Stimulated activated CD8-positive, alpha-beta memory T cell treated with anti-CD3 and anti-CD28 coated beads, Interleukin-4, amount 100 ng/mL, for 48 hours (primary cell): ENCODE data around the gene CACNG3.
"Not testable (repeated sequence)": the region's sequence is repeated elsewhere in the genome, so short reads cannot be mapped to it uniquely, and the experiment has no call there.

ENCODE experiments used
- DNase-seq: peaks from one replicate; pipeline ENCODE4 v3.0.0-alpha.2; 2020

The CACNG3 gene

DNA sequence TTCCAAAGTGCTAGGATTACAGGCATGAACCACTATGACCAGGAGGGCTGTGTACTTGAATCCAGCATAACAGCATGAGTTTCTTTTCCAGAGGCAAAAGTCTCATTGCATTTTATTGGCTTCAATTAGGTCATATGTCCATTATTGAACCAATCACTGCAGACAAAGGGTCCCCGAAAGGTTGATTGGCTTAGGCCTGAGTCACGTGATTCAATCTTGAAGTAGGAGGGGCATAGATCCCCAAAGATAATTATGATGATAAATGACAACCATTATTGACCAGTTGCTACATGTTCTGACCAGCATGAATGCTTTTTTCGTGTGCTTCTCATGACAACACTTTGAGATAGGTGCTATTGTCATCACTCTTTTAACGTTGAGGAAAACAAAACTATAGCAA lies 25.3 kb downstream of the CACNG3 start:
- no peak for DNase-seq

DNA sequence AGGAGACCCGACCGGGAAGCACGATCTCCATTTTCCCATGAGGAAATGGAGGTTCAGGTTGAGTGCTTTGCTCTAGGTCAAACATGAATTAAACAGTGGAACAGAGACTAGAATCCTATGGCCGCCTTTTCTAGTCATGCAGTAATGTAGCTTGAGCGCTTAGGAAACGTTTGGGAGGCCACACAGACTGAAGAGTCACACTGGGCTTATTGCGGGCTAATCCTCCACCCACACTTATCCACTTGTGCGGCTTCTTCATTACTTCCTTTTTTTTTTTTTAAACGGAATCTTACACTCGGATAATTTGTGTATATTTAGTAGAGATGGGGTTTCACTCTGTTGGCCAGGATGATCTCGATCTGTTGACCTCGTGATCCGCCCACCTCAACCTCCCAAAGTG lies 26.0 kb downstream of the CACNG3 start:
- no peak for DNase-seq

DNA sequence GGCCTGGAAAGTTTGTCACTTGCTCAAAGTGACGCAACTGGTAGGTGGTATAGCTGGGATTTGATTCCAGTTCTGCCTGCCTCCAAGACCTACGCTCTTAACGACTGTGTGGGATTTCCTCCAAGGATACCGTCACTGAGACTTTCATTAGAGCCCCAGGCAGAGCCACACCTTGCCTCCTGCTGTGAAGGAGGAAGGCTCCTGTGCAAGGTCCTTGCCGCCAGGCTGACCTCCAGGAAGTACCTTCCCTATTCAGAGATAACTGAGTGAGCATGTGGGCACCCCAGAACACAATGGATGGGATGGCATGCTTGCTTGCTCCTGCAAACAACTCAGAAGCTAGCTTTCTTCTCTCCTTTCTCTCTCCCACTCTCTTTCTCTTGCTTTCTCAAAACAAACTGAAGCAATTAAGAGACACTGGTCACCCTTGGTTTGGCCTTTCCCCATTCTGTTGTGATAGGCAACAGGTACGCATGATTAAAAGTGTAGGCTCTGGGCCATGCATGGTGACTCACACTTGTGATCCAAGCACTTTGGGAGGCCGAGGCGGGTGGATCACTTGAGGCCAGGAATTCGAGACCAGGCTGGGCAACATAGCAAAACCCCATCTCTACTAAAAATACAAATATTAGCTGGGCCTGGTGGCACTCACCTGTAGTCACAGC lies 30.7 kb downstream of the CACNG3 start:
- no peak for DNase-seq

DNA sequence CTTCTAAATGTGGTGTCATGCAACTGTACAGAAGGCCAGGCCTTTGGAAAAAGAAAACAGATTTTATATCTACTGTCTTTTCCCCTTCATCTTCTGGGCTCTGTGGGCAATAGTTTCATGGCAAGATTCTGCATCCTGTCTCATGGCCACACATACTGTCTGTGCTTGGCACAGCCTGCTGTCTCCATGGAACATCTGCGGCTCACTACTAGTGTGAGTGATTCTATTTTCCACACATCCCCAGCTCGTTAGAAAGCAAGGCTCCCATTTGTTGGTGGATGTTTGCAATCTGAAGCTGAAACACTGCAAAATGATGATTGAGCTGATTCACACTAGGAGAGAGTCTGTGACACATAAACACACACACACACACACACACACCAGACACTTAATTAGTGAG lies 32.4 kb downstream of the CACNG3 start:
- no peak for DNase-seq

DNA sequence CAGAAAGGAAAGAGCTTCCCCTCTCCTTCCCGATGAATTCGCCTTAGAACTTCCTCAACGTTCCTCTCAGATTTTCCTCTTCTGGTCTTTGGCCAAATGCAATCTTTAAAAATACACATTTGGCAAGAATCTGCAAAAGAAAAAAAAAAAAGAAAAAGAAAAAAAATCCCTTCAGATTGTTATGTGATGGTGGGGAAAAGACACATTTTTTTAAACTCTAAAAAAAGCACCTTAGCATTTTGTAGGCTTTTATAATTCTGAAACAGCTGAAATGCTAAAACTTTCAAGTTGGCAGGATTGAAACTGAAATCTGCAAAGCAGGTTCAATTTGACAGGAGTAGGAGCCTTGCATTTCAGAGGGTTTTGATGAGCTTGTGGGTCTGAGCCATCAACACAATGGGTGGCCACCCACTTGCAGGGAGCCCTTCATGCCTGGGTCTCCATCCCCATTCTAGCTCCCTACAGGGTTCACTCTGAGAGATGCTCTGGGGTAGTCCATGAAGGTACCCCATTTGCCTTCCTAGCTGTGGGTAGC lies 33.1 kb downstream of the CACNG3 start:
- no peak for DNase-seq

DNA sequence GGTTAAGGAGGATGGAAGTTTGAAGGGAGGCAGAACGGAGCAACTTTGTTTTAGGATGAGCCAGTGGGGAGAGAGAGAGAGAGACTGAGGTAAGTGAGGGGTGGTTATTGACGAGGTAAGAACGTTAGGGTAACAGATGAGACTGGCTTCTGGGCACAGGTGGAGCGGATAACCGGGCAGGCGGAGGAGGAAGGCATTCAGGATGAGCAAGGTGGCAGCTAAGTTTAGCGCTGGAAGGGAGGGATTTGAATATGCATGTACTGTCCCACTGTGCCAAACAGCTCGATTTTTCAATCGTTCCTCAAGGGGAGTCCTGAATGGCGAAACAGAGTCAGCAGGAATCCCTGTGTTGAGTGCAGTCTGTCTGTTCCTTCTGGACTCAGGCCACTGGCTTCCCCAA lies 35.8 kb downstream of the CACNG3 start:
- DNase-seq = no peak

DNA sequence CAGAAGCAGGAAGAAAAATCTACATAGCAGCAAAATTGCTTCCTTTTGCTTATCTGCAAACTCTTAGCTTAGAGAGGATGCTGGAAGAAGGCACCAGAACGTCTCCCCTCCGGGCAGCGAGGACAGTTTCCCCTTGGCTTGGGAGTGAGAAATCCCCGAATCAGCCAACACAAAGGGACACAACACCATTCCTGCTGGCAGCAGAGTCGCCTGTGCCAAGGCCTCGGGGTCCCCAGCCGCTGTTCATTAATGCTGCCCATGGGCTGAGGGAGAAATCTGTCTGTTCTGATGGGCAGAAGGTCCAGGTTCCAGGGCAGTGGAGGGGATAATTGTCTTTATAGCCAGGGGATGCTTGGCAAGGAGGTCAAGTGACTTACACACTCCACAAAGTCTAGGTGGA lies 38.0 kb downstream of the CACNG3 start:
- DNase-seq = no peak

DNA sequence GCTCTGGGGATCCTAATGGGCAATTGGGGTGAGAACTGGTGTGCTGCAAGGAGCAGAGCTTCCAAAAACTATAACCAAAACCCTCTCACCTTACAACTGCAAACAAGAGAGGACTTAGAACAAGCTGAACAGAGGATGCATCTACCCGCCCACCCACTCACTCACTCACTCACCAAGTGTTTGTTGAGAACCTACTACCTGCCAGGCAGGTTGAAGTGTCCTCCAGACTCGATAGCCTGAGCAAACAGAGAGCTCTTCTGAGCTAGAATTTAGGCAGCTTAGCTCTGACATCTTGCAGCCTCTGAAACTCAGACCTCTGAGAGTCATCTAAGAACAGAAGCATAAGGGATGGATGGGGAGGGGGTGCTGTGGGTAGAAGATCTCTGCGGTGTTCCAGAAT lies 41.2 kb downstream of the CACNG3 start:
- no peak for DNase-seq

DNA sequence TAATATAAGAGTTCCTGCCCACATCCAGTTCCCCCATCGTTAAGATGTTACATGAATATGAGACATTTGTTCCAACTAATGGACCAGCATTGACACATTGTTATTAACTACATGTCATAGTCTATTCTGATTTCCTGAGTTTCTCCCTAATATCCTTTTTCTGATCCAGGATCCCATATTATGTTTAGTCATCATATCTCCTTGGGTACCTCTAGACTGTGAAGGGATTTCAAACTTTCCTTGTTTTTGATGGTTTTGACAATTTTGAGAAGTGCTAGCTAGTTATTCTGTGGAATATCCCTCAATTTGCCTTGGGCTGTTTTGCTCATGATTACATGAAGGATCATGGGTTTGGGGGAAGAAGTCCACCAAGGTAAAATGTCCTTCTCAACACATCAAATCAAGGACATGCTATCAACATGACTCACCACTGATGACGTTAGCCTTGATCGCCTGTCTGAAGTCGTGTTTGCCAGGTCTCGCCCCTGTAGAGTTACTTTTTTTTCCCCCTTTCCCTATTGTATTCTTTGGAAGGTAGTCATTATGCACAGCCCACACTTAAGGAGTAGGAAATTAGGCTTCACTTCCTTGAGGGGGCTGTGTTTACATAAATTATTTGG lies 42.5 kb downstream of the CACNG3 start:
- DNase-seq = no peak

DNA sequence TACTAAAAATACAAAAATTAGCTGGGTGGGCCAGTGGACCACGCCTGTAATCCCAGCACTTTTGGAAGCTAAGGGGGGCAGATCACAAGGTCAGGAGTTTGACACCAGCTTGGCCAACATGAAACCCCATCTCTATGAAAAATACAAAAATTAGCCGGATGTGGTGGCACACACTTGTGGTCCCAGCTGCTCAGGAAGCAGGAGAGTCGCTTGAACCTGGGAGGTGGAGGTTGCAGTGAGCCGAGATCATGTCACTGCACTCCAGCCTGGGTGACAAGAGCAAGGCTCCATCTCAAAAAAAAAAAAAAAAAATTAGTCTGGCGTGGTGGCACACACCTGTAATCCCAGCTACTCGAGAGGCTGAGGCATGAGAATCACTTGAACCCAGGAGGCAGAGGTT lies 44.6 kb downstream of the CACNG3 start:
- not testable (repeated sequence) for DNase-seq

DNA sequence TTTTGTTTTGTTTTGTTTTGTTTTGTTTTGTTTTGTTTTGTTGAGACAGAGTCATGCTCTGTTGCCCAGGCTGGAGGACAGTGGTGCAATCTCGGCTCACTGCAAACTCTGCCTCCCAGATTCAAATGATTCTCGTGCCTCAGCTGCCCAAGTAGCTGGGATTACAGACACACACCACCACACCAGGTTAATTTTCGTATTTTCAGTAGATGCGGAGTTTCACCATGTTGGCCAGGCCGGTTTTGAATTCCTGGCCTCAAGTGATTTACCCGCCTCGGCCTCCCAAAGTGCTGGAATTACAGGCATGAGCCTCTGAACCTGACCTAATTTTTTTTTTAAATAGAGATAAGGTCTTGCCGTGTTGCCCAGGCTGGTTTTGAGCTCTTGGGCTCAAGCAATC lies 46.5 kb downstream of the CACNG3 start:
- DNase-seq = no peak

DNA sequence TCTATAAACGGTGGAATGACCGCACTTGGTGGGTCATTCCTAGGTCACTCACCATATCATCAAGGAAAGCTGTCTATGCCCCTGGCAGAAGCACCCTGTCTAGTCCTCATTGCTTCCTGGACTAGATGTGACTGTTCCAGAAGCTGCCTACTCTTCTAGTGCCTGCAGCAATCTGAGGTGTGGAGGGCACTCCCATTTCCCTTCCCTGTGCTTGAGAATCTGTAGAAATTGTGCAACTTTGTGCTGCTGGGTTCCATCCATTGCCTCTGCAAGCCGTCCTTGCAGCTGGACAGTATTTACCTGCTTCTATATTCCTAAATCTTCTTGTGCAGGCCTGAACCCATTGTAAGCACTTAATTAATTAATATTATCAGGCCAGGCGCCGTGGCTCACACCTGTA lies 52.1 kb downstream of the CACNG3 start:
- DNase-seq = no peak

DNA sequence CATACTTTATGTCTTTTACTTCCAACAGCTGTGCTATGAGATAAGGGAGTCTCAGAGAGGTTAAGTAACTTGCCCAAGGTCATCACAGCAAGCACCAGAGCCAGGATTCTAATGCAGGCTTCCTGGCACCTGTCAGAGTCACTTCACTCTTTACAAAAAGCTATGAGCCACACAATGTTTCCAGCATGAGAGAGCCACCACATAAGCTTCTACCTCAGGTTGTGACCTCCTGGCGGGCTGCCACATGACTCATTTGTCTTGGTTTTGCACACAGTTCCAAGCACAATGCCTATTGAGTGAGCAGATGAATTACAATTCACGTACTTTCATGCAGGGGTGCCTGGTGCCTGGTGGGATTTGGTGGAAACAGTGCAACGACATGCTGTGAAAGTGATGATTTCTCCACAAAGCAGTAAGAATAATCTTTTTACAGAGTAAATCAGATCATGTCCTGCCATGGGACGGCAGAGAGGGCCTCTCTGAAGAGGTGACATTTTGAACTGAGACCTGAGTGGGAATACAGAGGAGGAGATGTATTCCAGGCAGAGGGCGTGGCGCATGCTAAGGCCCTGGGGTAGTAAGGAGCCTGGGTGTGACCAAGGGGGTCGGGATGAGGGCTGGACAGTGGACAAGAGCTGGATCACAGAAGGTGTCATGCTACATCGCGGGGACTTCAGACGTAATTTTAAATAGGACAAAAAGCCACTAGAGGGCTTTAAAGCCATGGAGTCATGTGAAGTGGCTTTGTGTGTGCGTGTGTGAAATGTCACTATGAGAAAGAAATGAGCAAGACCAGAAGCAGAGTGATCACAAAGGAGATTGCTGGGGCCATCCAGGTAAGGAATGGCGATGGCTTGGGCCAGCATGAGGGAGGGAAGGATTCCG lies 53.4 kb downstream of the CACNG3 start:
- peak; percentile 82 for DNase-seq

DNA sequence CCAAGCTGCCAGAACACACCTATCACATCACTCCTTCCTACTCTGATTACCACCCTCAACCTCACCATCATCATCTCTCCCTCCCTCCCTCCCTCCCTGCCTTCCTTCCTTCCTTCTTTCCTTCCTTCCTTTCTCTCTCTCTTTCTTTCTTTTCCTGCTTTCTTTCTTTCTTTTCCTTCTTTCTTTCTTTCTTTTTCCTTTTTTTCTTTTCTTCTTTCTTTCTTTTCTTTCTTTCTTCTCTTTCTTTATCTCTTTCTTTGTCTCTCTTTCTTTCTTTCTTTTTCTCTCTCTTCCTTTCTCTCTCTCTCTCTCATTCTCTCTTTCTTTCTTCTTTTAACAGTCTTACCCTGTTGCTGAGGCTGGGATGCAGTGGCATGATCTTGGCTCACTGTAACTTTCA lies 59.2 kb downstream of the CACNG3 start:
- no peak for DNase-seq

DNA sequence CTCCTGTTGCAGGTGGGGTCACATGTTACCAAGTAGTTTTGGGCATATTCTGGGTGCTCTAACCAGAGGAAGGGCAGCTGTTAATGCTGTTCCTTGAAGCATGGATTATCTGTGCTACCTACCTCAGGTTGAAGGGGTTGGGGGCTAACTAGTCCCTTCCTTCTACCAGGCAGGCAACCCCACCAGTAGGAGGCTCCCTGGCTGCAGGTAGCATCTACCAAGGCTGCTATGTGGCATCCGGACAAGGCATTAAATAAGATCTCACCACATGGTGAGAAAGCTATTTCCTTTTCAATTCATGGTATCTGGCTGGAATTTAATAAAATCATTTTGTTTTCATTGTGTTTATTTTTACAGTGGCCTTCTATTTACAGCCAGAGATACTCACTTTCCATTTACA lies 62.5 kb downstream of the CACNG3 start:
- DNase-seq = no peak

DNA sequence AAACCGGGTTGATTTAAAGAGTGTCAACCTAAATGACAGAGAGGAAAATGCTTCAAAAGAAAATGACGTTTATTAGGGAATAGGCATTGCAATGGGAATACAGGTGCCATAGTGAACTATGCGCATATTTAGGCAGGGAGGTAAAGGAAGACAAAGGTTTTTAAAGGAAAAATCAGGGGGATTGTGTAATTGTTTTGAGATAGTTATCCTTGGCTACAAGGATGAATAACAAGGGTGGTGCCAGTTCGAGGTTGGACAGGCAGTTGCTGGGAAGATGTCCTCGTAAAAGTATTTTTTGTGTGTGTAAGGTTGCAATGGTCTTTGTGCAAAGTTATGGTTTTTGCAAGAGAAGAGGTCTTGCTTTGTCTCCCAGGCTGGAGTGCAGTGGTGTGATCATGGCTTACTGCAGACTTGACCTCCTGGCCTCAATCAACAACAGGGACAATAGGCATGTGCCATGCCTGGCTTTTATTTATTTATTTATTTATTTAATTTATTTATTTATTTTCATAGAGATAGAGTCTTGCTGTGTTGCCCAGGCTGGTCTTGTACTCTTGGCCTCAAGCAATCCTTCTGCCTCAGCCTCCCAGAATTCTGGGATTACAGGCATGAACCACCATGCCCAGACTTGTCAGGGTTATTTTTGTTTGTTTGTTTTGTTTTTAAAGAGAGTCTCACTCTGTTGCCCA lies 63.1 kb downstream of the CACNG3 start:
- no peak for DNase-seq

DNA sequence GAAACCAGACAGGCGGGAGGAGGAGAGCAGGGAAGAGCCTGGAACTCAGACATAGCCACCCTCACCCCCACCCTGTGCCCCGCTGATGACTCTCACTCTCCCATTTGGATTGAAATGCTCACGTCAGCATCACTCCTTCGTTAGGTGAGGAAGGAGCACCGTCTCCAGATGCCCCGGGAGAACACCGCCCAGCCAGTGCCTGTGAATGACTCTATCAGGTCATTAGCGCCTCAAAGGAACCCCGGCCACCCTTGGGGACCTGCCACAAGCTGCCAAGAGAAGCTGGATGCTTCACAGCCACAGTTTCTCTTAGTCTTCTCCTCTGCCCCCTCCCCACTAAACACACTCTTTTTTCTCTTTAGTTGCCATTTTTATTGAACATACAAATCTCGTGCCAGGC lies 66.0 kb downstream of the CACNG3 start:
- DNase-seq = no peak

DNA sequence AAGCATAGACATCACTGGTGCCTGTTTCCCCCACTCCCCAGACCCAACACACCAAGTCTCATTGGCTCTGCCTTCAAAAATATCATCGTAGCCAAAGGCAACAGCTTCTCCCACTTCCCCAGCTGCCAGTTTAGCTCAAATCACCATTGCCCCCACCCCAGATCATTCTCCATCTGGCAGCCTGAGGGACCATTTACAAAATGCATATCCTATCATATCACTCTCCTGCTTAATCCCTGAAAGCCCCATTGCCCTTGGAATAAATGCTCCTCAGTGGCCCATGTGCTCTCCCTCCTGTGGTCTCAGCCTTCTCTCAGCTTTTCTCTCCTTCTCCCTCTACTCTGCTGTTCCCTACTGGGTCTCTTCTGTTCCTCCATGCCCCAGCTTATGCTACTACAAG lies 68.3 kb downstream of the CACNG3 start:
- no peak for DNase-seq

DNA sequence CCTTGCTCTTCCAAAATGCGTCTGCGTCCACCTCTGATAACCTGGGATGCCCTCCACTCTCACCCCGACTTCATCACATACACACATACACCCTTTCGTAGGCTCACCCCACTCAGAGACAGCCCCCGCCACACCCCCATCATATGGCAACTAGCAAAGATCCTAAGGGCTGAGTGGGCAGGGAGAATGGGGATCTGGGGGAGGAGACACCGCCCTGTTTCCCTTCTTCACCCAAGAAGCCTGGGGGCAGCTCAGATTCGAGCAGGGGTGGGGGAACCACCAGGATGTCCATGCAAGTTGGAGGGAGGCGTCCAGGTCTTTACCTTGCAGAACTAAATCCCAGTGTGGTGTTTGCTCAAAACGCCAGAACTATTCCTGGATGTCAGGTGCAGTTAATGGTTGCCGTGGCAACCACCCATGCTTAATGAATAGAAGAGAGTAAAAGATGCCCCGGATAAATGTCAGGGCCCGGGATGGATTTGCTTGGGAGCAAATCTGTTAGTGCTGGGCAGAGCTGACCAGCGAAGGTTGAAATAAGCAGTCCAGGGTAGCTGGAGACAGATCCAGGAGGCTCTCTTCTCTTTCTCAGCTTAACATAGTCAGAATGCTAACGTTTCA lies 72.8 kb downstream of the CACNG3 start:
- DNase-seq = no peak

DNA sequence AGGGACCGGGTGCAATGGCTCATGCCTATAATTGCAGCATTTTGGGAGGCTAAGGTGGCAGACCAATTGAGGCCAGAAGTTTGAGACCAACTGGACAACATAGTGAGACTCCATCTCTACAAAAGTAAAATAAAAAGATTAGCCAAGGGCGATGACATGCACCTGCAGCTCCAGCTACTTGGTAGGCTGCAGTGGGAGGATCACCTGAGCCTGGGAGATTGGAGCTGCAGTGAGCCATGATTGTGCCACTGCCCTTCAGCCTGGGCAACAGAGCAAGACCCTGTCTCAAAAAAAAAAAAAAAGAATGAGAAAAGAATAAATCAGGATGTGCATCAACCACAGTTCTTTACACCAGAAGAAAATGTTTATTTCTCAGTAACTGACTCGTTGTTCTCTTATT lies 76.0 kb downstream of the CACNG3 start:
- DNase-seq = no peak

DNA sequence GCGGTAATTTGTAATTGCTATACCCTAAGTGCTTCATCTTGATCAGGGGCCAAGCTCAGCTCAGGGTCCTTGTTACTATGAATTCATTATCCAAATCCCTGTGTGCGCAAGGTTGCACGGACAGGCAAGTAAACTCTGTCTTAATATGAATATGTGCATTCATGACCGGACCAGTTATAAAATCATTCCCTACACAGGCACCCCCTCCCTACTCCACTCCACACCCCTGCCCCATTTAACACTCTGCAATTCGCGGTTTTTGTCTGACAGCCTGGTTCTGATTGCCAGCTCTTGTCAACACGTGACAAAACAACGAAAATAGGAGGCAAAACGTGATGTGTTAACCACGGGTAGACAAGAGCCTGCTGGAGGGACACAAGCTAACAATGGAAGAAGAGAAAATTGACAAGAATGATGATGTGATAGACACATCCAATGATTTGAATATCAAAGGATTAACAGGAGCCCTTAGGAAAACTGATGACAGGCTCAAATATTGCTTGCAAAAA lies 76.5 kb downstream of the CACNG3 start:
- DNase-seq = no peak

DNA sequence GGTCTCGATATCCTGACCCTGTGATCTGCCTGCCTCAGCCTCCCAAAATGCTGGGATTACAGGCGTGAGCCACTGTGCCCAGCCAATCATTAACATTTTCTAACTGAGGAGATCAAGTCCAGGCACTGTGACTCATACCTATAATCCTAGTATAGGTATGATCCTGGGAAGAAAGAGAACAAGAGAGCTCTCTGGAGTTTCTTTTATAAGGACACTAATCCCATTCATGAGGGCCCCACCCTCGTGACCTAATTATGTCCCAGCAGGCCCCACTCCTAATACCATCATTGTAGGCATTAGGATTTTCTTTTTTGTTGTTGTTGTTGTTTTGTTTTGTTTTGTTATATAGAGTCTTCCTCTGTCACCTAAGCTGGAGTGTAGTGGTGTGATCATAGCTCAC lies 80.4 kb downstream of the CACNG3 start:
- DNase-seq = no peak

DNA sequence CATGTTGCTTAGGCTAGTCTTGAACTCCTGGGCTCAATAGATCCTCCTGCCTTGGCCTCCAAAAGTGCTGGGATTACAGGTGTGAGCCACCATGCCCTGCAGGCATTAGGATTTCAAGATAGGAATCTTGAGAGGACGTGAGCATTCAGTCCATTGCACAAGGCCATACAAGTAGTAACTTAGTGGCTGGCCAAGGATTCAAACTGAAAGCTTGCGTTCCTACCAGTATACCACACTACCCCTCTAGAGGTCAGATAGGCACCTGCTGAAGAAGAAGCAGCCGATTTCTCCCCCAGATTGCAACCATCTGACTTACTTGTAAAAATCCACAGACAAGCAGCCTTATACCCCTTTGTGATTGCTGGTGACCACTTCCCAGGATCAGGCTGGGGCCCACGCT lies 80.9 kb downstream of the CACNG3 start:
- DNase-seq = no peak
